GM19324 (cell line): ENCODE results near the gene BTBD16.

Experiments
- ATAC-seq: cut with Tn5 transposase; IDR thresholded peaks from one replicate; pipeline ENCODE4 v1.9.1; 2021; ENCODE audit warnings: mild to moderate bottlenecking, moderate library complexity; ENCODE audit not compliant: unreplicated experiment, low FRiP score

Gene BTBD16

DNA sequence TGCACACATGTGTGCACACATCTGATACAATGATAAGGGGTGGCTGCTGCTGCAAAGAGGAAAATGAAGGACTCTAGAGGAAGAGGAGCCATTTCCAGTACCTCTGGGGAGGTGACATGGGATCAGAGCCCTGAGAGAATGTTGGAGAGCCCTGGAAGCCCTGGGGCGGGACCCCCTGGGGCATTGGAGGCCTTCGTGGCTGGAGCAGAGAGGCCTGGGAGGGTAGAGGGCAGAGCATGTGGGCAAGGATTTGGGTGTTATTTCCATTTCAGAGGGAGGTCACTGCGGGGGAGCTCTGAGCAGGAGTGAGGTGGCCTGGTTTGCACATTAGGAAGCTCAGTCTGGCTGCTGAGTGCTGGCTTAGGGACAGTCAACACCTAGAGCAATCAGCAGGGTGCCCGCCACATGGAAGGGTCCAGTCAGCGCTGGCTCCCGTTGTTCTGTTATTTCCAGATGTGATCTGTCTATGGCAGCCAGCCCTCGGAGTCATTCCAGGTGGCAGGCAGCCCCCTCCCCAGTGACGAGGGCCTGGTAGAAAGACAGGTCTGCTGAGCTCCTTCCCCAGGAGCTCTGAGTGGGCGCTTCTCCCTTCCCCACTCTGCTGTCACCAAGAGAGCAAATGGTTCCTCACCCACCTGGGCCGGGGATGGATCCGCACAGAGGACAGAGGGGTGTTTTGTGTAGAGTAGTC lies 24.1 kb upstream of the BTBD16 start:
- no peak for ATAC-seq

DNA sequence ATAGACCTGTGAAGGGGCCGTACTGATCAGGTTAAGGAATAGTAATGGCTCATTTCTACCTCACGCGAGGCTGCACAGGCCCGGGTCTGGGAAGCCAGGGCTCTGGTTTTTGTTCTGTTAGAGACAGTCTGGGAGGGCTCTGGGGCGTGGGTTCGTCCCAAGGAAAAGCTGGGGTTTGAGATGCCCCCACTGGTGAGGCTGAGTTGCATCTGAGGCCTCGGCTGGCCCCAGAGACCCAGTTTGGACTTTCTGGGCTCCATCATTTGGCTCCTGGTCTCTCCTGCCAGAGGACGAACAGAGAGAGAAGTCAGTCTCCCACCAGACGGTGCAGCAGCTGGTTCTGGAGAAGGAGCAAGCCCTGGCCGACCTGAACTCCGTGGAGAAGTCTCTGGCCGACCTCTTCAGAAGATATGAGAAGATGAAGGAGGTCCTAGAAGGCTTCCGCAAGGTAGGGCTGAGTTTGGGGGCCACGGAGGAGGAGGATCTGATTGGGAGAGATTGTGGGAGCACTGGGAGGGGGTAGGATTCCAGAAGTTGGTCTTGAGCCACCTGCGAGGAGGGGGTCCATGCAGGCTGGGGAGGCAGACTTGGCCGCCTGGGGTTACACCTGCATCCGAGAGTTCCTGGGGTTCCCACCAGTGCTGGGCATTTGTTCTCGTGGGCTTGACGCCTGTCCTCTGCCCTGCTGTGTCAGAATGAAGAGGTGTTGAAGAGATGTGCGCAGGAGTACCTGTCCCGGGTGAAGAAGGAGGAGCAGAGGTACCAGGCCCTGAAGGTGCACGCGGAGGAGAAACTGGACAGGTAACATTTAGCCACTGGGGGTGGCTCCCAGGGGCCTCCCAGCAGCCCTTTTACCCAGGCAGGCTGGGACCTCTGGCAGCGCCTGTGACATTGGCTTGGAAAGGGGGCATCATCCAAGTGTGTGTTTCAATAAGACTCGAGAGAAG lies 22.5 kb upstream of the BTBD16 start:
- no peak for ATAC-seq

DNA sequence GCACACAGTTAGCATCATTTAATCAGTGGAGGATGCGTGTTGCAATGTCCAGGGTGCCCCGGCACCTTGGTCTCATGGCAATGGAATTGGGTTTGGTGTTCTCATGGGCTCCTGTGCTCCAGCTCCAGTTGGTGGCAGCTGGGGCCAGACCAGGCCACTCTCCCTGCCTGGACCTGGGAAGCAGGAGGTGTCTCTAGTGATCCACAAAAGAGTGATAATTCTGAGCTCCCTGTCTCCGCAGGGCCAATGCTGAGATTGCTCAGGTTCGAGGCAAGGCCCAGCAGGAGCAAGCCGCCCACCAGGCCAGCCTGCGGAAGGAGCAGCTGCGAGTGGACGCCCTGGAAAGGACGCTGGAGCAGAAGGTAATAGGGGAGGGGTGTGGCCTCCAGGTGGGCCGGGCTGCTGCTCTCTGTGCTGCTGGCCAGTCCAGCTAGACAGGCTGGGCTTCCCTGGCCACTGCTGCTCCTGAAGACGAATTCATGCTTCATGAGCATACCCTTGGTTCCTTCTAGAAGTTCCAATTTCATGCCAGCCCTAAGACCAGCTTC lies 21.7 kb upstream of the BTBD16 start:
- no peak for ATAC-seq

DNA sequence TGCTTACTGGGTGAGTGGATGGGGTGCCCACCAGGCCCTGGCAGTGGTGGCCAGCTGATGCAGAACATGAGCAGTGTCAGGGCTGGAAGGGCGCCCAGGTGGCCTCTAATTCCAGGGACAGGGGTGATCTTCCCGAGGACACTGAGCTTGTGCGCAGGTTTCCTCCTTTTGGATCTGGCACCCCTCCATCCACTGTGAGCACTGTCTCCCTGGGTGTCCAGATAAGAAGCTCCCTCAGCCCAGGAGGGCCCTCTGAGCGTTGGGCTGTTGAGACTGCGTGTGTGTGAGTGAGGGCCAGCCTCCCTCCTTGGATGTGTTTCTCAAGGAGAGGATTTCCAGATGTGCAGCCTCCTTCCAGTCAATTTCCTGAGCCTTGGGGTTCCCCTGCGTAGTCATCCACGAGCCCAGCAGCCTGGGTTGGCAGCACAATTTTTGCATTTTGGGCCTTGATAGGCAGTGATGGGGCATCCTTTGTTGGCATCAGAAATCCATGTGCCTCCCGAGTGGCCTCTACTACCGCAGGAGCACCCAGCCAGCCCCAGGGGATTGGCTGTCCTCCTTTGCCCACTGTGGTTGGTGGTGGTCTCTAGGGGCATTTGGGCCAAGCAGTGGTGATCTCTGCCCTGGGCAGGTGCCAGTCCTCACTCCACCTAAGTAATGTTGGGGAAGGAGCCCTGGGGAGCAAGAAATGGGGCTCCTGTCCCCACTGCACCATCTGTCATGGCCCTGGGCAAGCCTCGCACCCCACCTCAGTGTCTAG lies 20.9 kb upstream of the BTBD16 start:
- ATAC-seq, result no peak

- no peak for ATAC-seq
Observed at GRCh38 chr10:122251459-122252255, 19.4 kb upstream of the BTBD16 start.

DNA sequence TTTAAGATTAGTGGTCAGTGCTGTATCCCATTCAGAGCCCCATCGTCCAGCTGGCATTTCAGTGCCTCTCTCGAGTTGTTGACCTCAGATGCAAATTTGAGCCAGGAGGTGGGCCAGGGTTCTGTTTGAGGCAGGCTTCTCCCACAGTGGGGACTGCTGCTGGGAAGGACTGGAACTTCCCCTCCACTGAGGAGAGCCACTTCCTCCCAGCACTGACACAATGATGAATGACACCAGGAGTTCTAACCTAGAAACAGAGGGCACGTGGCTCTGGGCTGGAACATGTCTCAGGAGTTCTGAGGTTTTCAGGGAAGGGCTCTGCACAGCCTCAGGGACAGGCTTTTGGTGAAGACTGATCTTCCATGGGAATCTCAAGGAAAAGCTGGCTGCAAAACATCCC lies 18.3 kb upstream of the BTBD16 start:
- ATAC-seq, result no peak

DNA sequence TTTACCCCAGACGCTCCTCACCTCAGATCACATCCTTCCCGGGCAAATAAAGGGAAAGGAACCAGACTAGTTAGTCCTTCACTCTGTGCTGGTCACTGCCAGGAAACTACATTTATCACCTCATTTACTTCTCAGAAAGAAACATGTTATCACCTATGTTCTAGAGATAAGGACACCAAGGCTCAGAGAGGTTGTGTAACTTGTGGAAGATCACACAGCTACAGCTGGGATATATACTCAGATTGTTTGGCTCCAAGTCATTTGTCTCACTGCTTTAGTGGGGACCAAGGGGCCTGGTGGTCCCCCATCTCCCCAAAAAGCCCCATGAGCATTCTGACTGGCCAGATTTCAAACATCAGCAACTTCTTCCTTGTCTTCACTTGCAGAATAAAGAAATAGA lies 17.5 kb upstream of the BTBD16 start:
- no peak for ATAC-seq

DNA sequence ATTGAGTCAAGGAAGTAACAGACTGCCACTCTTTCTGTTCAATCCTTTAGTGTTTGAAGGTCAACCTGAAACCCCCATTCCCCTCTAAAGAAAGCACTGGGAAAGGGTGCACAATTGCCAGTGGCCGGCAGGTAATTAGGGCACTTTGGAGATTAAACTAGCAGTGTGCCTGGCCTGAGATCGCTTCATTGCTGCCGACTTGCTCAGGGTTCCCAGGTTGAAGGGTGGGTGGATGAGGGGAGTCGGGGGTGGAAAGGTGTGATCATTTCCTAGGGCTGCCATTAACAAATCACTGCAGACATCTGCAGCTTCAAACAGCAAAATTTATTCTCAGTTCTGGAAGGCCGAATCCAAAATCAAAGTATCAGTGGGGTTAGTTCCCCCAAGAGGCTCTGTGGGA lies 16.3 kb upstream of the BTBD16 start:
- ATAC-seq, result no peak

- ATAC-seq, result no peak
Observed at GRCh38 chr10:122255509-122256301, 15.4 kb upstream of the BTBD16 start.

GRCh38 chr10:122257041-122257440 lies 14.1 kb upstream of the BTBD16 start:
- no peak for ATAC-seq

DNA sequence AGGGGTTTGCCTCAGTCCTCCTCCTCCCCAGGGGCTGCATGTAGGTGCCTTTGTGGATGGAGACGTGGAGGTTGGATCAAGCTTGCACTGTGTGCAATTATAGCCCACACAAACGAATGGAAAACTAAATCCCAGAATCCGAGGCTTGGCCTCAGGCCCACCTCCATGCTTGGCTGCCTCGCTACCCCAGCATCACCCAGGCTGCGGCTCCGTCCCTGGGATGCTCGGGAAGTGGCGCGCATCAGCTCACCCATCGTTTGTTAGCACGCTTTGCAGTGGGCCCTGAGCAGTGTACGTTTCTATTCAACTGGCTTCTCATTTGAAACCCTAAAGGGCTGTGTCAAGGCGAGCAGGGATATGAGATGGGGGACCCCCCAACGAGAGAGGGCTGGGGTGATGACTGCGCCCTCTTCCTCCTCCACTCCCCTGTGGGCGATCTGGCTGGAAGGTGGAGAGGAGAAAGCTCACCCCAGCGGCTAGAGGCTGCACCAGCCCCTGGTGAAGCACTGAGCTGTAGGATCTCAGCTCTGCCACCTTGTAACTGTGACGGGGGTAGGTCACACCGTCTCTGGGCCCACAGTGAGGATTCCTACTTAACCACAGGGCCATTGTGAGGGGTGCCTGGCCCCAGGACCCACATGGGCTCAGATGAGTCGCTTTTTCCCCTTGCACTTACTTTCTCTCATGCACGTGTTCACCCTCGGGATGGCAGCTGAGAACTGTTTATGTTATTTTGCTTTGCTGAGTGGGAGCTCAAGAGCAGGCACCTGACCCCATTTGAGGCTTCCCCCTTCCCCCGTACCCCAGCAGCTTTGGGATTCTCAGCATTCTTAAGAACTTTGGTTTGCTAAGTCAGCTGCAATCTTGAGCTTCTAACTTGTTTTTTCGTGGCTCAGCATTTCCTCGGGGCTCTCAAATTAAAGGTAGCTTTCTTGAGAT lies 12.7 kb upstream of the BTBD16 start:
- ATAC-seq, result no peak

GRCh38 chr10:122259075-122259466 lies 12.0 kb upstream of the BTBD16 start:
- no peak for ATAC-seq

DNA sequence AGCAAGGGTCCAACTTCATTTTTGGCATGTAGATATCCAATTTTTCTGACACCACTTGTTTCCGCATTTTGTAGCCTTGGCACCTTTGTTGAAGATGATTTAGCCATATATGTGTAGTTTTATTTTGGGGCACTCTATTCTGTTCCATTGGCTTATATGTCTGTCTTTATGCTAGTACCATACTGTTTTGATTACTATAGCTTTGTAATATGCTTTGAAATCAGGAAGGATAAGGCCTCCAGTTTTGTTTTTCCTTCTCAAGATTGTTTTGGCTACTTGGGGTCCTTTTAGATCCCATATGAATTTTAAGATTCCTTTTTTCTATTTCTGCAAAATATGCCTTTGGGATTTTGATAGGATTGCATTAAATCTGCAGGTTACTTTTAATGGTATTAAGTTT lies 9.5 kb upstream of the BTBD16 start:
- ATAC-seq, result no peak

DNA sequence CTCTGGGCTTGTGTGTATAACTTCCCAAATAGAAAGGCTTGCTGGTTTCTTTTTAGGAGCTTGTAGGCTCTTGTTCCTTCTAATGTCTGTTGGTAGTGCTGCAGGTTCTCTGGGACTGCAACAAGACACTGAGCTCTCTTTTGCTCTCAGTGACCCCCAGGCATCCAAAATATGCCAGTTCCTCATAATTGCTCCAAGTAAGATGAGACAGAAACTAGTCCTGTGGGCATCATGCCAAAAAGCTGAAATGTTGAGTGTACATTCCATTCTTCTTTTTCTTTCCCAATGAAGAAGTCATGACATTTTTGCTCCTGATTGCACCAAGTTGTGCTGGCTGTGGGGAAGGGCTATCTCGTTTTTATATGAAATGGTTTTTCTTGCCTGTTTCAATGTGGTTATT lies 7.1 kb upstream of the BTBD16 start:
- ATAC-seq, result no peak

GRCh38 chr10:122264436-122264835 lies 6.7 kb upstream of the BTBD16 start:
- ATAC-seq, result no peak

DNA sequence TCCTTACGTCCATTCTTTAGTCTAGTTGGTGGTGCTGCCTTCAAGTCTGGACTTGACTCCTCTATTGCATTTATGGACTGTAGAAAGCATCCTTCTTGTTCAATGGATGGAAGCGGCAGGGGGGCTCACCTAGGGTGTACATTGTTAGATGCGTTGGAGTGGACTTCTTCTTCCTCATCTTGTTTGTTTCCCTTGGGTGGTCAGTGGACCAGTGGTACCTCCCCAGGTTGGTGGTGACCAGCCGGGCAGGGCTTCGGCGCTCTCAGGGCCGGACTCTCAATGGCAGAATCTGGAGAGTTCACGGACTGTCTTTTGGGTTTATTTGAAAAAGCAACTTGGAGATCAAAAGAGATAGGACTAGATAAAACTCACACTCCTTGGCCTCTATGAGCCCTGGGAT lies 6.2 kb upstream of the BTBD16 start:
- no peak for ATAC-seq

DNA sequence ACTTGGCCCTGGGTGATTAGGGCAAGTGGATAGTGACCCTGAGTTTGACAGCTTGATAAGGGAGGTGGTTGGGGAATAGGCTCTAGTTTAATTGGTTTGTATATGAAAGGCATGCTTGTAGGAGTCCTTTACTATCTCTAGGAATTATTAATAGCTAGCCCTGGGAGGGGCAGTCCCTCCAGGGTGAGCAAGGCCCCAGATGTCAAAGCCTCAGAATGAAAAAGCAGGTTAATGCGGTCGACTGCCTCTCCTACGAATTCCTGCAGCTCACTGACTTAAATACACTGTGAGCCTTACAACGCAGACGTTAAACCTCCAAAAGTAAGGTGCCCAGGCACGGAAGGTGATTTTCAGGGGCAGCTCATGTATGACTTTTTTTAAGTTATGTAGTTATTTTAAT lies 5.2 kb upstream of the BTBD16 start:
- ATAC-seq, result no peak
